ENCODE results near the gene RHOH.
"Not testable (repeated sequence)": the region's sequence is repeated elsewhere in the genome, so short reads cannot be mapped to it uniquely, and the experiment has no call there.

Gene RHOH, protein sequence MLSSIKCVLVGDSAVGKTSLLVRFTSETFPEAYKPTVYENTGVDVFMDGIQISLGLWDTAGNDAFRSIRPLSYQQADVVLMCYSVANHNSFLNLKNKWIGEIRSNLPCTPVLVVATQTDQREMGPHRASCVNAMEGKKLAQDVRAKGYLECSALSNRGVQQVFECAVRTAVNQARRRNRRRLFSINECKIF

DNA sequence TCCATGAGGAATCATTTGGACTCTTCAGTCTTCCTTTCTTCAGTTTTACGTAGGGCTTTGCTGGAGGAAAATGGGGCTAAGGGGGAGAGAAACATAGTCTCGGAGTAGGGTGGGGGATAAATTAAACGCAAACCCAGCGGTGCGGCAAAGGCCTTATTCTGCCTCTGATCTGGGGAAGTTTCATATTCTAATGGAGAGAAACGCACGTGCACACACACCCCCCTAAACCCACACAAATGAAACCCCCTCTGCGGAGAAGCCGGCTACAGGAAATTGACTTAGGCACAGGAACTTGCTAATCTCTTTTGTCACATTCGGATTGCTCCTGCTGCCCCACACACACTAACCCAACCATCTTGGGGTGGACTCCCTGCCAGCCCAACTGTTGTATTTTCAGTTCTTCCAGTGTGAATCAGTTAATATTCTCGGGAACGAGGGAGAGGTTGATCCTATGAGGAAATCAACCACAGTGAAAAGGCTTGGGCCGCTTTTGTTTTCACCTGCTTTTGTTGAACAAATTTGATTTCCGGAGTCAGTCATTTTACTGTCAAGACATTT, at the start of gene RHOH:
Gene RHOH, plus strand, starts transcription at position 308 of the 558 bp plus-strand sequence. CDS start 46,356 bp downstream, outside the sequence.
- no peak for DNase-seq

DNA sequence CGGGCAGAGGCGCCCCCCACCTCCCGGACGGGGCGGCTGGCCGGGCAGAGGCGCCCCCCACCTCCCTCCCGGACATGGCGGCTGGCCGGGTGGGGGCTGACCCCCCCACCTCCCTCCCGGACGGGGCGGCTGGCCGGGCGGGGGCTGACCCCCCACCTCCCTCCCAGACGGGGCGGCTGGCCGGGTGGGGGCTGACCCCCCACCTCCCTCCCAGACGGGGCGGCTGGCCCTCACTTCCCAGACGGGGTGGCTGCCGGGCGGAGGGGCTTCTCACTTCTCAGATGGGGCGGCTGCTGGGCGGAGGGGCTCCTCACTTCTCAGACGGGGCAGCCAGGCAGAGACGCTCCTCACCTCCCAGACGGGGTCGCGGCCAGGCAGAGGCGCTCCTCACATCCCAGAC, 49.3 kb upstream of the RHOH start:
- not testable (repeated sequence) for DNase-seq

DNA sequence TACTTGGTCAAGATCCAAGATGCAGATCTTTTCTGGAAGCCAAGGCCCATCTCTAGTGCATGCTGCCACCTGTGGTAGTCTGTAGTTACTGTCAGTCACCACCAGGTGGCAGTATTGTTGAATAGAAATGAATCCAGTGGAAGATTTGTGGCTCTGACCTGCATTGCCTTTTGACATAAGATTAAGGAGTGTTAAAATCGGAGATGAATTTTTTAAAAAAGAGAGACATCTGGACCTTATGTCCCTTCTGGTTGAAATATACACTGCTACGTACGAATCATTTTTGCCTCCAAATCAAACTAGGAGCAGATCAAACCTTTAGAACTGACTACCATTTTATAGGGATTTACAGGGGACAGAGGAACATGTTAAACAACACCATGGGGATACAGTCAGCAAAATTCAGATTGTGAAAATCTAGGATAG, 46.9 kb upstream of the RHOH start:
- DNase-seq: peak; percentile 41

DNA sequence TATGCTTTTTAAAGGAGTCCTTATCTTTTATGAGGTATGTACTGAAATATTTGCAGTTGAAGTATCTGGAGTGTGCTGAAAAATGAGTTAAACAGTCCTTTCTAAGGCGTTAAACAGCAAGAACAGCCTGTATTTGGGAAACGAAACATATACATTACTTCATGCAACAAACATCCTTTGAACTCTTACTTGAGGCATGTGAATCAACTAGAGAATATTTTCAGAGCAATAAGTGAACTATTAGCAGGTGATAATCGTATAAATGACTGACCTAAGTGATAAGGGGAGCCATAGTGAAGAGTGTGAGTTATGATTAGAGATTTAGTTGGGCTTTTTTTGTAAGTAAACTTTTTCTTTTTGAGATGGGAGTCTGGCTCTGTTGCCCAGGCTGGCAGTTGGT, 45.9 kb upstream of the RHOH start:
- DNase-seq: no peak

DNA sequence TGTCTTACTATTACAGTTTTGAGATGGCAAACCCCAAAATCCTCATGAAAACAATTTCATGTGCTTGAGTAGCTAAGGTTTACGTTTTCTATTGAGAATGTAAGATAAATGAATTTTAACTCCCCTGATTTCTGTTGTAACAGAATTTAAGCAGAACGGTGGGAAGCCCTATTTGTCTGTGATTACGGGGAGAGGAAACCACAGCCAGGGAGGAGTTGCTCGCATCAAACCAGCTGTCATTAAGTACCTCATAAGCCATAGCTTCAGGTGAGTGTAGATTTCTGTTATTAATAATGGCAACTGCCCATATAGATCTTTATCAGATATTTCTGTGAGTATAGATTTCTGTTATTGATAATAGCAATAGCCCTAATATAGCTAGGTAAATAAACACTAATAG, 44.2 kb upstream of the RHOH start:
- no peak for DNase-seq

DNA sequence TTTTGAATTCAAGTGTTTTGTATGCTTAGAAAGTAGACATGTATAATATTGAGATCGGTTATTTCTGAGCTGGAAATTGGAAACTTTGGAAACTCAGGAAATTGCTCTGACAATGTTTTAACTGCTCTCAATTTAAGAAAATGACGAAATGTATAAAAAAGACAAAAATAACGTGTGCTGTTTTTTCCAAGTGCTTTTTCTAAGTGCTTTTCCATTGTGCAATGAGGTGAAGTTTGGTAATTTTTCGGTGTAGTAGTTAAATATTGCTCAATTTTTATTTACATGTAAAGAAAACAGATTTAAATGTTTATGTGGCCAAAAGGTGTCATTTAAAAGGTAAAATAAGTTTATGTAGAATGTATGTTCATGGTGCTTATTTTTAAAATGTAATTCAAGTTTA, 39.4 kb upstream of the RHOH start:
- DNase-seq: no peak

DNA sequence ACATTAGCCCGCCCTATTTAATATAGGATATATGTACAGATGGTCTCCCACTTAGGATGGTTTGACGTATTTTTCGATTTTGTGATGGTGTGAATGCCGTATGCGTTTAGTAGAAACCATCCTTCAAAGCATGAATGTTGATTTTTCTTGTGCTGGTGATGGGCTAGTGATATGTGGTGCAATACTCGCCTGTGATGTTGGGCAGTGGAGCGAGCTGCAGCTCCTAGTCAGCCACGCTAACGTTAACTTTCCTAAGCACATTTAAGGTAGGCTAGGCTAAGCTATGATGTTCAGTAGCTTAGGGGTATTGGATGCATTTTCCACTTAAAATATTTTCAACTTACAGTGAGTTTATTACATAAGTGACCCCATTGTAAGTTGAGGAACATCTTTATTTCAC, 36.6 kb upstream of the RHOH start:
- no peak for DNase-seq

DNA sequence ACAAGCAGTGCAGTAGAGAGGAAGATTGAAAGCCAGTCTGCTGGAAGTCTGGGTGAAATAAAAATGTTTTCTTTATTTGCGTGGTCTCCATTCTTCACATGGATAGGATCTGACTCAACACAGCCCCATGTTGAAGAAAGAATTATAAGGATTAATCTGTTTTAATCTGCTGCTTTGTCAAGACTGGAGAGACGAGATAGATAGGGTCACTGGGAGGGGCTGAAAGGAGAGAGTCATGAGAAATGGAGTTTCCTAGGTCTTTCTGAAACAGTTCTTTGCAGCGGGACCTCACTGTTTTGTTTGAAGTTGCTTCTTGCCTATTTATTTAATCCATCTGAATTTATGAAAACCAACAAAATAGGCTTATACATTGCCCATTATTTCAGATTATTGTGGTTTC, 32.4 kb upstream of the RHOH start:
- DNase-seq: no peak

DNA sequence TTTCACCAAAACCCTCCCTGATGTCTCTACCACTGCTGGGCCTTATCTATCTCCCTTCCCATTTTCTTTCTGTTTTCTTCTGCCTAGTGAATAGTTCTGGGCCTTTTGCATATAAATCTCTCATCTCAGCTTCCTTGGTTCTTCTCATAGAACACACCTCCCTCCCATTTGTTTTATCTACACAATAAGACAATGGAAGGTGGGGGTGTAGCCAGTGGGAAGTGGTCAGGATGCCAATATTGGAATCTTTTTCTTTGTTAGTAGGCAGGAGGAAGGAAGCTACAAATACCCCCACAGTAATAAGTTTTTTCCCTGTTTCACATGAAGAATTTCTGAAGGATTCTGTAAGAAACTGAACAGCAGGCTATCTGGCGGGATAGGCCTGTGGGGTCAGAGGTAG, 30.9 kb upstream of the RHOH start:
- no peak for DNase-seq

DNA sequence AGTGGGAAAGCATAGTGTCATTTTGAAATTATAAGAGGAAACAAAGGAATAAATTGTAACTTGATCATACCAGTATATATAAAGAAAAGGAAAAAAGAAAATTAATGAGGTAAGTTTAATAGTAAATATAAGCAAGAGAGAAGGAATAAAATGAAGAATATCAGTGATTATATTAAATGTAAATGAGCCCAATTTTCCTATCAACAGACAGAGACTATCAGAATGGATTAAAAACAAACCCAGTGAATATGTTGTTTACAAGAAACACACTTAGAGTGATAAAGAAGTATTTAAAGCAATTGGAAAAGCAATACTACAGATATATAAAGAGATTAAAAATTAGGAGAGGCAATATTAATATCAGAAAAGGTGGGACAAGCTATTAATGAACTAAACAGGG, 28.8 kb upstream of the RHOH start:
- no peak for DNase-seq

DNA sequence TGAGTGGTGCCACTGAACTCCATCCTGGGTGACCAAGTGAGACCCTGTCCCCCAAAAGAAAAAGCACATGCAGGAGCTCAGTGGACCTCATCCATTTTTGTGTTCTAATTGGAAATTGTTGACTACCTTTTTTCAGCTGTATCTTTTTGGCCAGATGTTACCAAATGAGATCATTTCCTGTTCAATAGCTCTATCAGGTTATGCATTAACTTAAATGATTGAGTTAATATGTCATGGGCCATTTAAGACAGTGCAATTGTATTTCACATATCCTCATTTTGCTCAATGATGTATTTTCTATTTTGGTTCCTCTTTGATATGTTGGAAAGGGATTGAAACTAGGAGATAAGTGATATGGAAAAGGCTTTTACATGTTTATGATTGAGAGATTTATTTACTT, 26.2 kb upstream of the RHOH start:
- DNase-seq: no peak

DNA sequence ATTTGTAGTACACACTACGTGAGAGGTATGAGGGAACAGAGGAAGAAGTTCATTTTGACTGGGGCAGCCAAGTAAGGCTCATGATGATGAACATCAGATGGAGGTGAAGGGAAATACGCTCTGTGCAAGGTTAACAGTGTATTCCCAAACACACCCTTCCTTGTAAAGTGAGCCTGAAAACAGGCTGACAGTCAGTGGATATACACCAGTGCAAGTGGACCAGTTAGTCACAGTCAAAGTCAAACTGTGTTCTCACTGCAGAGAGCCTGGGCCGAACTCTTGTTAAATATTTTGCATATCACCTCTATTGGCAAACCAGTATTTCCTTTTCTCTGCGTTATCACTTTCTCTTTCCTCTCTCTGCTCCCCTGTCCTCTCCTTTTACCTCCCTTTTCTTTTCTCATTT, 23.4 kb upstream of the RHOH start:
- DNase-seq: no peak

DNA sequence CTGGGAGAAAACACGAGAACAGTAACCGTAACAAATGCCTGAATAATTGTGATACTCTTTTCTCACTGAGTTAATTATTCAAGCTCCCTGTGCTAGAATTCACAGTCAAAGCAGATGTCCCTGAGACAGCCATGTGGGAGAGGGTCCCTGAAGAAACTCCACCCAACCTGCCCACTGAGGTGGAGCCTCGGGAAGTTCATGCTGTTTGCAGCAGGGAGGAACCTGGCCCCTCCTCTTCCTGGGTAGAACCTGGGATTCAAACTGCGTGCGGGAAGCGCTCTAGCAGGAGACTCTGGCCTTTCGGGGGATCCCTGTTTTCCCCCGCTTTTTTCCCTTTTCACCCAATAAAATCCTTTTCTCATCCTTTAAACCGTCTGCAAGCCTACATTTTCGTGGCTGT, 20.2 kb upstream of the RHOH start:
- no peak for DNase-seq

DNA sequence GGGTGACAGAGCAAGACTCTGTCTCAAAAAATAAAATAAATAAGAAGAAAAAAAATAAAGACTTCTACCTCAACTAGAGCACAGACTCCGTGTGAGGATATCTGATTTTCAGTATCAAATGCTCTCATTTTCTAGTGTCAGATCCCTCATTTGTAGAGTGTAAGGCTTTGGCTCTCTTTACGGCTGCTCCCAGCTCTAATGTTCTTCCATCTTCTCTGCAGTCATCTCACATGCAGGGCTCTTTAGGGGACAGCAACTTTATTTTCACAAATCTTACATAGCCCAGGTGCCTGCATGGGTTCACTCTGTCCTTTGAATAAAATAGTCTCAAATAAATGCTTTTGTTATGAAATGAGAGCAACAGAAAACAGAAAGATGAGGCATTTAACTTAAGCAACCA, 19.2 kb upstream of the RHOH start:
- DNase-seq: no peak

DNA sequence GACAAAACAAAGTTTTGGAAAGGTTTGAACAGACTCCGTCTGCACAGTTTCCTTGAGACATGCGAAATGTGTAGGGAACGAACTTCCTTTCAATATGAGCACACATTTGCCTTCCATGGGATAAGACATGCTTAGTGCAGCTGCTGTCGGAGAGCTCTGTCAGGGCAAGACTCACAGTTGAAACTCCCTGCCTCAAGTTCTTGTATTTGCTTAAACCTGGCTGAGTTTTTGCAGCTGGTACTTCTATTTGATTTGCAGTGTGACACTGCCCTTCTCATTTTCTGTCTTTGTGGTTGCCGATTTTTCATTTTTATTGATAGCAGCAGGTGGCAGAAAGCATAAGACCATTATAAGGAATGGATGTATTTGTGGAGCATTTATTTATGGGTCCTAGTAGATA, 18.2 kb upstream of the RHOH start:
- no peak for DNase-seq

DNA sequence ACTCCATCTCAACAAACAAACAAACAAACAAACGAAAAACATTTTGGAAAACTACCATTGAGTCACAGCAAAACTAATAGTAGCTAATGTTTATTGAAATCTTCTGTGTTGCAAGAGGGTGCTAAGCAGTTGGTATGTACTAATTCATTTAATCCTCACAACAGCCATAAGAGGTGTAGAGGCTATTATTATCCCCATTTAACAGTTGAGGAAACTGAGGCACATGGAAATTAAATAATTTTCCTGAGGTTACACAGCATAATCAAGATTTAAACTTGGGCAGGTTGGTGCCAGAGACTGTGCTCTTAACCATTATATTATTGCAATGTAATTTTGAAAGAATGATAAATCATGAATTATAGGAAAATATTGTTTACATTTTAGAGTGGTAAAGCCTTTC, 17.5 kb upstream of the RHOH start:
- DNase-seq: no peak

DNA sequence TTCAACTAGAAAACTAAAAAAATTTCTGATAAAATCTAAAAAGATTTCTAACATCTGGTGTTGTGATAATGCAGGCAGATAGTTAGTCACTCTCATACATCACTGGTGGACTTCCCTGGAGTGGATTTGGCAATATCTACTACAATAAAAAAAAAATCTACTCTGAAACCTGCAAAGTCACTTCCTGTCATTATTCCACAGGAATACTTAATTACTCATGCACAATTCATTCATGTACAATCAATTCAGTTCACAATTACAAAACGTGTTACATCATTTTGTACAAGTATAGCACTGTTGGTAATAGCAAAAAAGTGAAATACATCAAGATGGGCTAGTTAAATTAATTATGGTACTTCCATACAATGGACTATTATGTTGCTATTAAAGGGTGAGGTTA, 16.5 kb upstream of the RHOH start:
- no peak for DNase-seq

DNA sequence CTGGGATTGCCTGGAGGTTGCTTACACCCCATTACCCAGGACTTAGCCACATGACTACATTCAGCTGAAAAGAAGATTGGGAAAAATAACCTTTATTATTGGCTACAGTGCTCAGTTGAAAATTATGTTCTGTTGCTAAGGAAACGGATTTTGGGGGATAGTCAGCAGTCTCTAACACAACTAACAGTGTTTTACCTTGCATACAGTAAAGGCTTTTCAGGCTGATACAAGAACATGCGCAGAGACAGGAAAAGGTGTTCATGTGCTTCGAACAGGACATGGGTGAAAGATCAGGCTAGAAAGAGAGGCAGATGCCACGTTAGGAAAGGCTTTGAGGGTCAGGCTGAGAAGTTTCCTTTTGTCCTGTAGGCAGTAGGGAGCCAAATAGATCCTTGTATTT, 14.8 kb upstream of the RHOH start:
- DNase-seq: no peak

DNA sequence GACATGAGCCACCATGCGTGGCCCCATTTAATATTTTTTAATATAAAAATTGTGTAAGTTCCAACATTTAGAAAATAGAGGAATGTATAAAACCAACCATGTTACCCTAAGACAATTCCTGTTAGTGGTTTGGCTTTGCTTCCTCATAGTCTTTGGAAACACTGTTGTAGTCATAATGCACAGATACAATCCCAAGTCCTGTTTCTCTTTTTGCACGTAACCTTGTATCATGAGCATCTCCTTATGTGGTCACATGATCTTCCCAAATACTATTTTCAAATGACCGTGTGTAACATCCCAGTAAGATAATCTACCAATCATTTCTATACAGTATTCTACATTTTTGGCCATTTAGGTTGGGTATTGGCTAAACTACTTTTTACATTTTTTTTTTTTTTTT, 13.9 kb upstream of the RHOH start:
- DNase-seq: no peak

DNA sequence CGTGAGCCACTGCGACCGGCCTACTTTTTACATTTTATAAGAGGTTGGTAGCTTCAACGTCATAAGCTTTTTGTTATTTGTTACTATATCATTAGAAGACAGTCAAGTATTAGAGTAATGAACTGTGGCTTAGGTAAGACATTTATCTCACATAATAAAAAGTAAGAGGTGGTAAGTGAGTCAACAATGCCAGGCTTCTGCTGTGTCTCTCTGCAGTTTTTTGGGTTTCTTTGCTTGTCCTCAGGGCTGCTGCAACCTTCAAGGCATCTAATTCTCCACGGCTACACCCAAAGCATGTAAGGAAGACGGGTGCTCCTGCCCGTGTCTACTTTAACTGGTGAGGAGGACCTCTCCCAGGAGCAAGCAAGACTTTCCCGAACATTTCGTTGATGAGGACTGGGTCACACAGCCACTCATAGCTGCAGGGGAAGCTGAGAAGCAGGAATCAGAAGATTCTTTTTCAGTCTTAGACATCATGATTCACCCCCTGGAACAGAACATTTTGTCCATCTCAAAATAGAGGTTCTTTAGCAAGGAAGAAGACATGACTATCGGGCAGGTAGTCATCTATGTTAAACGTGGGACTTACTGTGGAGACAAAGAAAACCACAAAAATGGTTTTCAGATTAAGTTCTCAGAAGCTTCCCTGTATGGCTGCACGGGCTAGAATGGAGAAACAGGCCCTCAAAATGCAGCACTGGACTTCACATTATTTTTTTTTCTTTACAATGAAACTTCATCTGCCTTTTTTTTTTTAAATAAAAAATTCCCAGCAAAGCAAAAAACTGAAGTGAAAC, 13.0 kb upstream of the RHOH start:
- DNase-seq: no peak

DNA sequence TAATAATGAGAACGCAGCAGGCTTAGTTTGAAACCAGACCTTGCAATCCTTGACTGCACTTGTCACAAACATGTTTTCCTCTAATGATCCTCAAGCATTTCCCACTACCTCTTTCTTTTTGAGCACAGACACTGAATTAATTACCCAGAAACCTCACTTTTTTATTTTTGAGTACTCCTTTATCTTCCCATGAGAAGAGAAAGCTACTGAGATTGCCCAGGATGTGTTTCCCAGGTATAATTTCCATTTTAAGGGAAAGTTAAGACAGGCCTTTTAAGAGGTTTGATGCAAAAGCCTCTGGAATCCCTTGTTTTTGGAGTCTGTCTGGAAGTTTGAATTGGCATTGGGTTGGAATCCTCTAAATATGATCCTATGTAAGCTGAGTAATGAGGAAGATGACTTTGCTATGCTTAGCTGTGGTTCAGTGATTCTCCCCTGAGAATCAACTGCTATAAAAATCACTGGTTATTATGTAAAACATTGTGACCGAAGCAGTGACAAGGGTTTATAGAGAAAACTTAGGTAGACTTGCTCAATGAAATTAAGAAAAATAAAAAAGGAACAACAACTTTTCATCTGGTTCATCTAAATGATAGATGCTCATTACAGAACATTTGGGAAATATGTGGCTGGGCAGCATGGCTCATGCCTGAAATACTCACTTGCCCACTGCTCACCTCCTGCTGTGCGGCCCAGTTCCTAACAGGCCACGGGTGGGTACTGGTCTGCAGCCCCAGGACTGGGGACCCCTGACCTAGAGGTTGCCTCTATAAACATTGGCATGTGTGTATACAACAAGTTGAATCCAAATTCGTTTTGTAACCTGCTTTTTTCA, 10.8 kb upstream of the RHOH start:
- DNase-seq: no peak

DNA sequence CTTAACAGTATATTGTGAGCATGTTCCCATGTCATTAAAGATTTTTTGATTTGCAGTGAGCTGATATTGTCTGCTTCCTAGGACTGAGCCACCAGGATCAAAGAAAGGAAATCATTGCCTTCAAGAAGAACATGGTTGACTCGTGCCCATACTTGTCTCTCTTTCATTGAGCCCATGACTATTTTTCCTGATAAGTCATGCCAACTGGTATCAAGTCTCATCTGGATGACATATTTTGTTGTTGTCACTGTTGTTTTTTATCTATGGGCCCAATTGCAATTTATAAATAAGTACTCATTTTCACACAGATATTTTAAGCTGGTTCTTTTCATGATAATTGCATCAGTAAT, 10.2 kb upstream of the RHOH start:
- no peak for DNase-seq

DNA sequence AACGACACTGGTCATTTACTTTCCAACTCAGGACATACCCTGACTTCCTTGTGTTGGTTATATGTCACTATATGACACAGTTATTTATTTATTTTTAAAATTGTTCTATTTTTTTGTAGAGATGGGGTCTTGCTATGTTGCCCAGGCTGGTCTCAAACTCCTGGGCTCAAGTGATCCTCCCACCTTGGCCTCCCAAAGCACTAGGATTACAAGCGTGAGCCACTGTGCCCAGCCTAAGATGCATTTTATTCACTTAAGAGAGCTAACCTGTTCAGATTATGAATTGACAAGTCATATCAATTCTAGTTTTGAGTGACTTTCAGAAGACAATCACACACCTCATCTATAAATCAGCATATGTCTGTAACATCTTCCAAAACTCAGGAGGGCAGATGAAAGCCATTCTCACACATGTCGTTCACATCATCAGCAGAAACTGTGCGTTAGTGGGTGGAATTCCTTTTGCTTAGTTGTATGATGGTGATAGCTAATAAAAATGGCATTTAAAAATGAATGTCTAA, 9.4 kb upstream of the RHOH start:
- no peak for DNase-seq

DNA sequence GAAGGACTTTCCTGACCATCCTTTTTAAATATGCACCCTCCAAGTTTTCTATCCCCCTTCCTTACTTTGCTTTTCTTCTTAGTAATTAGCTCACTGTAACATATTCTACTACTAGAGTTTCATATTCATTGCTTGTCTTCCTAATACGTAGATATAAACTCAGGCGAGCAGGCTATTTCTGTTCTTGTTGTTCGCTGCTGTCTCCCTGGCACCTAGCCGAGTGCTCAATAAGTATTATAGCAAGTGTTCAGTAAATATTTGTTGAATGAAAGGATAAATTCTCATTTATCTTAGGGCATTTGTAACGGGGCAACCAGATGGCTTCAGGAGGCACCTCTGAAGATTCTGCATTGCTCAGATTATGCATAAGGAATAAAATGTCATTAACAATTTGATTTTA, 6.8 kb upstream of the RHOH start:
- DNase-seq: no peak

Data from NCI-H2227 treated with DMSO at 0.1 percent for 48 hours (cell line).